HepG2 (cell line): ENCODE measurements around the gene CD7. TPM values are rescaled to one million over a fixed set of nuclear protein-coding genes. Genes with fewer than 3 reads are reported as not detected.

Experiments
- GABPA ChIP-seq, 2 experiments: IDR thresholded peaks; 2 replicates each; pipeline ENCODE4 v1.6.1; 2011 to 2016; ENCODE audit warnings: low read depth in 2 of 2, low read length in 1 of 2, missing biosample characterization in 1 of 2, missing genetic modification characterization in 1 of 2
- KAT2B ChIP-seq: fragments of 150-350 bp; IDR thresholded peaks from 2 replicates; pipeline ENCODE4 v1.6.1; 2014; ENCODE audit warnings: low read depth, low read length, borderline replicate concordance
- NFE2L1 ChIP-seq: sonication (generic); formaldehyde crosslinking; IDR thresholded peaks from 2 replicates; pipeline ENCODE4 v1.4.0; 2020; ENCODE audit warnings: missing genetic modification reagents, mild to moderate bottlenecking, borderline replicate concordance
- NR0B2 ChIP-seq: sonication (generic); formaldehyde crosslinking; IDR thresholded peaks from 2 replicates; pipeline ENCODE4 v1.4.0; 2020; ENCODE audit warnings: mild to moderate bottlenecking, missing genetic modification reagents
- TFDP2 ChIP-seq: sonication (generic); formaldehyde crosslinking; IDR thresholded peaks from 2 replicates; pipeline ENCODE4 v1.4.0; 2020; ENCODE audit warnings: missing genetic modification reagents
- ZFP36 ChIP-seq: fragments of 150-350 bp; IDR thresholded peaks from 2 replicates; pipeline ENCODE4 v1.6.1; 2018; ENCODE audit warnings: borderline replicate concordance, low read length, low read depth; ENCODE audit not compliant: partially characterized antibody
- ZNF263 ChIP-seq: sonication (generic); formaldehyde crosslinking; IDR thresholded peaks from 2 replicates; pipeline ENCODE4 v1.4.0; 2020; ENCODE audit warnings: missing genetic modification reagents
- ZNF678 ChIP-seq: sonication (generic); formaldehyde crosslinking; IDR thresholded peaks from 2 replicates; pipeline ENCODE4 v1.4.0; 2020; ENCODE audit warnings: mild to moderate bottlenecking, missing genetic modification reagents
- polyA plus RNA-seq, 8 experiments: library from polyadenylated mRNA; depleted of rRNA in 3 of 8; stranded (reverse) in 7 of 8; unstranded in 1 of 8; fragments of >200 nt; fragmentation: Illumina TruSeq in 4 of 8; extraction: Trizol in 4 of 8; gene quantifications; 2 replicates each; pipeline versions ENCODE4 v1.2.1 to v1.2.3, GENCODE V29; 2011 to 2016; ENCODE audit warnings: low read depth in 4 of 8, missing spikeins in 1 of 8, mixed read lengths in 1 of 8; ENCODE audit not compliant: insufficient read depth in 1 of 8
- total RNA-seq, 5 experiments: library from RNA; depleted of rRNA; stranded (reverse); fragments of >200 nt; fragmentation: Illumina TruSeq; extraction: Trizol; gene quantifications; 2 replicates each; pipeline ENCODE4 v1.2.3, GENCODE V29; 2016; ENCODE audit warnings: low read depth in 1 of 5
- TF ChIP-seq, protein P1 (sequence below): sonication (generic); formaldehyde crosslinking; IDR thresholded peaks from 2 replicates; pipeline ENCODE4 v1.4.0; 2020; ENCODE audit warnings: missing genetic modification reagents, borderline replicate concordance

CD7 gene
- total and polyA plus RNA-seq, 2 of the 13 experiments (the other 11 are each of a cell fraction or from before 2014, with no cell fraction given), result 67.6 to 76.4 TPM

DNA sequence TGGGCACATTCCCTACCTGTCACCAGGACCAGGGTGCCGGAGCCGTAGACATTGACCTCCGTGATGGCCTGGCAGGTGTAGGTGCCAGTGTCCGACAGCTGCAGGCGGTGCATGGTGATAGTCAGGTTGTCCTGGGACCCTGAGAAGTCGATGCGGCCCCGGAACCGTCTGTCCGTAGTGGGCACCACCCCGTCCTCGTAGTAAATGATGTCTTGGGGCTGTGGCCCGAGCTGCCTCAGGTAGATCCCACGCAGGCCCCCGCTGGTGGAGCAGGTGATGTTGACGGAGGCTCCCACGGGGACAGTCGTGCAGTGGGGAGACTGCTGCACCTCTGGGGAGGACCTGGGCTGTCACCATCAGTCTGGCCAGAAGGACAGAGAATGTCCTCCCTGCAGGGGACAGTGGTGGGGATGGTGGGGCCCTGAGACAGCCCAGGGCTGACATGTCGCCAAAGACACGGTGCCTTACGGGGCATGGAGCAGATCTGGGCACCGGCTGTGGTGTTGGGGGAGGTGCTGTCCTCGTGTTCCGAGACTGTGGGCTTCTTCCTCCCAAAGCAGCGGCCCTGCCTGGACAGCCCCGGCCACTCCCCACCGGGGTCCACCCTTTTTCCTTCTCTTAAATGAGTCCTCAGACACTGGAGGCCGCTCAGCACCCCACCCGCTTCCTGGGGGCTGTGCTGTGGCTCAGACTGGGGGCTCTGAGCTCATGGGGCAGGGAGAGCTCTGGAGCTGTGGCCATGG lies 586 bp downstream of the CD7 start (continued):
- TF ChIP-seq, protein P1, sequence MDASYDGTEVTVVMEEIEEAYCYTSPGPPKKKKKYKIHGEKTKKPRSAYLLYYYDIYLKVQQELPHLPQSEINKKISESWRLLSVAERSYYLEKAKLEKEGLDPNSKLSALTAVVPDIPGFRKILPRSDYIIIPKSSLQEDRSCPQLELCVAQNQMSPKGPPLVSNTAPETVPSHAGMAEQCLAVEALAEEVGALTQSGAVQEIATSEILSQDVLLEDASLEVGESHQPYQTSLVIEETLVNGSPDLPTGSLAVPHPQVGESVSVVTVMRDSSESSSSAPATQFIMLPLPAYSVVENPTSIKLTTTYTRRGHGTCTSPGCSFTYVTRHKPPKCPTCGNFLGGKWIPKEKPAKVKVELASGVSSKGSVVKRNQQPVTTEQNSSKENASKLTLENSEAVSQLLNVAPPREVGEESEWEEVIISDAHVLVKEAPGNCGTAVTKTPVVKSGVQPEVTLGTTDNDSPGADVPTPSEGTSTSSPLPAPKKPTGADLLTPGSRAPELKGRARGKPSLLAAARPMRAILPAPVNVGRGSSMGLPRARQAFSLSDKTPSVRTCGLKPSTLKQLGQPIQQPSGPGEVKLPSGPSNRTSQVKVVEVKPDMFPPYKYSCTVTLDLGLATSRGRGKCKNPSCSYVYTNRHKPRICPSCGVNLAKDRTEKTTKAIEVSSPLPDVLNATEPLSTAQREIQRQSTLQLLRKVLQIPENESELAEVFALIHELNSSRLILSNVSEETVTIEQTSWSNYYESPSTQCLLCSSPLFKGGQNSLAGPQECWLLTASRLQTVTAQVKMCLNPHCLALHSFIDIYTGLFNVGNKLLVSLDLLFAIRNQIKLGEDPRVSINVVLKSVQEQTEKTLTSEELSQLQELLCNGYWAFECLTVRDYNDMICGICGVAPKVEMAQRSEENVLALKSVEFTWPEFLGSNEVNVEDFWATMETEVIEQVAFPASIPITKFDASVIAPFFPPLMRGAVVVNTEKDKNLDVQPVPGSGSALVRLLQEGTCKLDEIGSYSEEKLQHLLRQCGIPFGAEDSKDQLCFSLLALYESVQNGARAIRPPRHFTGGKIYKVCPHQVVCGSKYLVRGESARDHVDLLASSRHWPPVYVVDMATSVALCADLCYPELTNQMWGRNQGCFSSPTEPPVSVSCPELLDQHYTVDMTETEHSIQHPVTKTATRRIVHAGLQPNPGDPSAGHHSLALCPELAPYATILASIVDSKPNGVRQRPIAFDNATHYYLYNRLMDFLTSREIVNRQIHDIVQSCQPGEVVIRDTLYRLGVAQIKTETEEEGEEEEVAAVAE (CRISPR knock-in tag), result no peak
- TF ChIP-seq TFDP2 (CRISPR knock-in tag) (no peak), NFE2L1 (CRISPR knock-in tag) (peak; percentile 68; the same call in 1 of the 2 replicates), ZNF678 (no peak), GABPA (IDR thresholded peaks at IDR 0.05; ENCODE audit: low read depth, low read length) (no peak), GABPA (CRISPR knock-in tag; IDR thresholded peaks at IDR 0.05; ENCODE audit: low read depth) (no peak), KAT2B (no peak), NR0B2 (CRISPR knock-in tag) (no peak), ZFP36 (no peak), ZNF263 (CRISPR knock-in tag) (0 out of 2 replicates have a peak, but pooled peaks have one; percentile 43)
